TTC549 (cell line): ENCODE measurements around the gene CCHCR1.

Experiments
- FAIRE-seq: peaks from 2 replicates; lab custom pipeline; 2012; peaks lifted over from hg19 to GRCh38; lab: Jason Lieb, UNC

Gene CCHCR1

GRCh38 chr6:31098449-31098938 lies 59.1 kb downstream of the CCHCR1 start:
- no peak for FAIRE-seq

GRCh38 chr6:31096656-31097055 lies 60.9 kb downstream of the CCHCR1 start:
- FAIRE-seq, result no peak

GRCh38 chr6:31096215-31096614 lies 61.4 kb downstream of the CCHCR1 start:
- no peak for FAIRE-seq

- FAIRE-seq, result no peak
Observed at GRCh38 chr6:31094389-31094881, 63.2 kb downstream of the CCHCR1 start.

- FAIRE-seq, result no peak
Observed at GRCh38 chr6:31092769-31093505, 64.7 kb downstream of the CCHCR1 start.
